T-helper 17 cell (primary cell): Measurements from ENCODE around the gene TCTN1. TPM values are rescaled to one million over a fixed set of nuclear protein-coding genes. Genes with fewer than 3 reads are reported as not detected.
"Not testable (repeated sequence)": the region's sequence is repeated elsewhere in the genome, so short reads cannot be mapped to it uniquely, and the experiment has no call there.

Experiments used
- ATAC-seq: fragments of 150-1000 bp; cut with Tn5 transposase; 2 replicates; pipeline ENCODE4 v1.10.0; 2021; ENCODE audit warnings: mild to moderate bottlenecking, moderate library complexity
- DNase-seq, 3 donors: peaks; one replicate each; pipeline versions ENCODE4 v3.0.0 to v3.0.0-alpha.2; 2020 to 2021
- H3K9me3 ChIP-seq: one replicate; pipeline ENCODE4 v1.7.0; 2013; ENCODE audit warnings: low read length, mild to moderate bottlenecking; ENCODE audit not compliant: control insufficient read depth, poor library complexity, severe bottlenecking
- H3K27ac Mint-ChIP-seq: one replicate; pipeline ENCODE4 v1.8.0; 2022; ENCODE audit warnings: mild to moderate bottlenecking, moderate library complexity, mixed read lengths
- H3K27me3 Mint-ChIP-seq: one replicate; pipeline ENCODE4 v1.8.0; 2022; ENCODE audit warnings: mixed read lengths
- H3K36me3 Mint-ChIP-seq: one replicate; pipeline ENCODE4 v1.8.0; 2022; ENCODE audit warnings: low read depth, mixed read lengths
- H3K4me1 Mint-ChIP-seq: one replicate; pipeline ENCODE4 v1.8.0; 2022; ENCODE audit warnings: mild to moderate bottlenecking, mixed read lengths
- H3K4me3 Mint-ChIP-seq: one replicate; pipeline ENCODE4 v1.8.0; 2022; ENCODE audit warnings: mild to moderate bottlenecking, moderate library complexity, mixed read lengths
- total RNA-seq, 4 donors: library from RNA in 2 of 4; stranded (reverse) in 2 of 4; gene quantifications; one replicate each; pipeline ENCODE4 v1.2.3 and lab custom pipeline; 2022 to 2026

Gene TCTN1
- total RNA-seq, 2 donors from 2014 or later, result 5.0 to 8.5 TPM

DNA sequence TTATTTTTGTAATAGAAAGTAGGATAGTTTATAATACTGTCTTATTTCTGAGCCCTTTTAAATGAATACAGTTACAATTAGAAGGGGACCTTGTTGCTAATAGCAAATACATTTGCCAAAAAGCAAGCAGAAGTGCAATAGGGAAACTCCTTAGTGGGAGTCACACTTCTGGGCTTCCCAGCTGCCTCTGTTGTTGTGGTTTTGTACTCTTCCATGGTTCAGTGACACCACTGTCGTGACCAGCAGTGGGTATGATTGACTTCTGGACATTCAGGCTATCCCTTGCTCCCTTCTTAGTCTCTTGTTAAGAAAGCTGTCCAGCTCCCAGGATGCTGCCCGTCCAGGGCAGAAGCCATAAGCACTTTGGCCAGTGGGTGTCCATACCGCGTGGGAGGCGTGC, 22.6 kb downstream of the TCTN1 start:
- Mint-ChIP-seq H3K4me1 (no peaks in the 10 kb centered on the region), H3K4me3 (no peak overlapping the region), H3K36me3 (no peaks in the 10 kb centered on the region), H3K27me3 (no peaks in the 10 kb centered on the region), H3K27ac (no peak overlapping the region)
- ATAC-seq, result no peak
- DNase-seq, result no peak
- H3K9me3 ChIP-seq, result no peaks in the 10 kb centered on the region

DNA sequence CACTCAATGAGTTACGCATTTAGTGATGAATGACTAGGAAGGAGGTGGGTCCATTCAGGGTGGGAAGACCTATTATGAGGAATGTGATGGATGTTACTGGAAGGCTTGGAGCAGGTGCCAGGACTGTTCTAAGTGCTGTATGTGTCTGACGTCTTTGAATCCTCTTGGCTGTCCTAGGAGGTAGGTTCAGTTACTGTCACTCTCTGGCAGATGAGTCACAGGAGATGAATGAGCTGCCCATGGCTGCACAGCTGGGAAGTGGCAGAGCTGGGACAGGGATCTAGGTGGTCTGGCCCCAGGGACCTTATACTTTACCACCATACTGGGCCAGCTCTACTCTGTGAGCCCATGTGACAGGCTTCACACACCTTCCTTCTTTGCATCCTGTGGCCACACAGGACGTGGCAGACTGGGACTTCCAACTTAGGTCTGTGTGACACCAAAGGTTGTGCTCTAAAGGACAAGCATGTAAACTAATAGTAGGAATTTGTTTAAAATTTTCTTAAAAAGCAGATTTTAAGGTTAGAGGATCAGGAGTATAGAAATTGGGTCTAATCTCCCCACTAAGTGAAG, 24.0 kb downstream of the TCTN1 start:
- ATAC-seq (no peak), DNase-seq (no peak)
- Mint-ChIP-seq H3K27ac (no peak overlapping the region), H3K4me1 (no peaks in the 10 kb centered on the region), H3K27me3 (no peaks in the 10 kb centered on the region), H3K4me3 (no peak overlapping the region), H3K36me3 (no peaks in the 10 kb centered on the region)
- H3K9me3 ChIP-seq, result no peaks in the 10 kb centered on the region

DNA sequence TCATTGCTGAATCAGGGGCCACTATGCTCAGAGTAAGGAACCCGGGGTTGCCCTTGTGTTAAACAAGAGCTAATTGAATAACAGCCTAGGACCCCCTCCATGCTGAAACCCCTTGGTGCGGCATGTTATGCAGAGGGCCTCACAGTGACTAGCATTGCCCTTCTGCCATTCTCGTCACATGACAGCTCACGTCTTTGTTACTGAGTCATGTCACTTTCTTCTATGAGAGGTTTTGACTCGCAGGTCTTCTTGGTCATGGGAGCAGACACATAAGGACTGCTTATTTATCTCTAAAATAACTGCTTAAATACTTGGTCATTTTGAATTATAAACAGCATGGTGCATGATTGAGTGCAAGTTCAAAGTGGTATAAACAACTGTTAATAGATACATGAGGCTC, 24.9 kb downstream of the TCTN1 start:
- Mint-ChIP-seq H3K27me3 (no peaks in the 10 kb centered on the region), H3K4me3 (no peak overlapping the region), H3K36me3 (no peaks in the 10 kb centered on the region), H3K27ac (no peak overlapping the region), H3K4me1 (no peaks in the 10 kb centered on the region)
- H3K9me3 ChIP-seq, result no peaks in the 10 kb centered on the region
- DNase-seq (no peak), ATAC-seq (no peak)

DNA sequence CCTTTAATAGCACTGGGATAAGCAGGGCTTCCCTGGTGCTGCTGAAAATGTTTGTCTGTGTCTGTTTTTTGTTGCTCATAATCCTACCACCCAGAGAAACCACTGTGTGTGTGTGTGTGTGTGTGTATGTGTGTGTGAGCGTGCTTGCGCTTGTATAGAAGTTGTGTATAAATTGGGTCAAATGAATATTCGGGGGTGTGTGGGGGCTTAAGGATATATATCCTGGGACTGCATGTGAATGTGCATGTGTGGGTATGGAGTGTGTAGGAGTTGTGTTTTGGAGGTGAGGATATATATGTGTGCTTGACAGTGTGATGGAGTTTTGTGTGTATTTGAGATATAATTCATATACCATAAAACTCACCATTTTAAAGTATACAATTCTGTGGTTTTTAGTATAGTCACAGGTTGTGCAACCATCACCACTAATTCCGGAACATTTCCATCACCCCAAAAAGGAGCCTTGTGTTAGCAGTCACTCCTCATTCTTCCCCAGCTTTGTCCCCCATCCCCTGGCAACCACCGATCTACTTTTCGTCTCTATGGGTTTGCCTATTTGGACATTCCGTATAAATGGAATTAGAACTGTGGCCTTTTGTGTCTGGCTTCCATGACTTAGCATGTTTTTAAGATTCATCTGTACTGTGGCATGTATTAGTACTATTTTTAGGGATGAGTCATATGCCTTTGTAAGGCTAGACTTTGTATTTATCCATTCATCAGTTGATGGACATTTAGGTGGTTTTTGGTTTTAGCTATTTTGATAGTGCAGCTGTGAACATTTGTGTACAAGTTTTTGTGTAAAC, 25.6 kb downstream of the TCTN1 start:
- no peaks in the 10 kb centered on the region for H3K9me3 ChIP-seq
- Mint-ChIP-seq H3K27ac (no peak overlapping the region), H3K27me3 (no peaks in the 10 kb centered on the region), H3K4me3 (no peak overlapping the region), H3K4me1 (no peaks in the 10 kb centered on the region), H3K36me3 (no peaks in the 10 kb centered on the region)
- no peak for DNase-seq
- no peak for ATAC-seq

DNA sequence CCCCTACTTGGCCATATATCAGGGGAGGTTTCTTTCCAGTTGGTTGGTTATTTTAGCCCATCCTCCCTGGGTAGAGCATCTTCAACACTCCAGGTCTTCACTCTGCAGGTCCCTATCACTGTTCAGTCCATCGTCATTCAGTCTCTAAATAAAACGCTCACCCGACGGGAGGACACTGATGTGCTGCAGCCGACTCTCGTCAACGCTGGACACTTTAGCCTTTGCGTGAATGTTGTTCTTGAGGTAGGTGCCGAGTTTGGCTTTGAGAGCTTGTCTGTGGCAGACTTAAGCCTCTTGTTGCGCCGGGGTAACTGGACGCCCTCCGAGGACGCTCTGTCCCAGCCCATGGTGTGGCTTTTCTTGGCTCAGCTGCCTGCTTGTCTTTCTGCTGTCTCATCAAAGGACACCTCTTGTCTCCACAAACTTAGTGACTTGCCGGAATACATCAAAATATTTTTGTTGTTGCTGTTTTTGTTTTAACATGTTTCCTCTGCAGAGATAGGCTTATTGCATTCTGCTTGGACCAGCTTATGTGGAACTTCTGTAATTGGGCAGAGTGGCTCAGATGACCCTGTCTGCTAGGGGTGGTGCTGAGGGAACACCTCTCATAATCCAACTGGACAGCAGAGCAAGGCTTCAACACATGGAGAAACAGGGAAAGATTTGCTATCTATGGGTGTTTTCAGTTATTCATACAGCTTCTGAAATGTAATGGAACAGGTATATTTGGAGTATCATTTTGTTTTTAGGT, 26.5 kb downstream of the TCTN1 start:
- Mint-ChIP-seq H3K36me3 (no peaks in the 10 kb centered on the region), H3K4me3 (no peak overlapping the region), H3K27ac (no peak overlapping the region), H3K4me1 (no peaks in the 10 kb centered on the region), H3K27me3 (no peaks in the 10 kb centered on the region)
- no peak for ATAC-seq
- no peak for DNase-seq
- no peaks in the 10 kb centered on the region for H3K9me3 ChIP-seq

DNA sequence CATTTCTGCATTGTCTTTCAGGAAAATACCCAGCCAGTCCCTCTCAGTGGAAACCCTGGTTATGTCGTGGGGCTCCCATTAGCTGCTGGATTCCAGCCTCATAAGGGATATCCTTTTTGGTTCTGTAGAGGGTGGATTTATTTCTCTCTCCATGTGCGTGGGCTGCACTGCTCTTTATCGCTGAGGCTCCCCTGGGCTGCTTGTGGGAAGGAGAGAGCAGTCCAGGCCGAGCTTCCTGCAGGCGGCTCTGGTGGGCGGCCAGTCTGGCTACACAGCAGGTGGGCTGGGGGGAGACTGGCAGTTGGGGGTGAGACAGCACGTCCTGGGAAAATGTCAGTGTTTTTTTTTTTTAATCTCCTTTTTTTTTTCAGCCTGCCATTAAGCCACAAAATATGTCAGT, 27.6 kb downstream of the TCTN1 start:
- ATAC-seq (no peak), DNase-seq (no peak)
- H3K27me3 Mint-ChIP-seq, result no peaks in the 10 kb centered on the region
- no peaks in the 10 kb centered on the region for H3K4me1 Mint-ChIP-seq
- no peaks in the 10 kb centered on the region for H3K36me3 Mint-ChIP-seq
- H3K9me3 ChIP-seq, result no peaks in the 10 kb centered on the region
- H3K4me3 Mint-ChIP-seq, result no peak overlapping the region
- no peak overlapping the region for H3K27ac Mint-ChIP-seq

DNA sequence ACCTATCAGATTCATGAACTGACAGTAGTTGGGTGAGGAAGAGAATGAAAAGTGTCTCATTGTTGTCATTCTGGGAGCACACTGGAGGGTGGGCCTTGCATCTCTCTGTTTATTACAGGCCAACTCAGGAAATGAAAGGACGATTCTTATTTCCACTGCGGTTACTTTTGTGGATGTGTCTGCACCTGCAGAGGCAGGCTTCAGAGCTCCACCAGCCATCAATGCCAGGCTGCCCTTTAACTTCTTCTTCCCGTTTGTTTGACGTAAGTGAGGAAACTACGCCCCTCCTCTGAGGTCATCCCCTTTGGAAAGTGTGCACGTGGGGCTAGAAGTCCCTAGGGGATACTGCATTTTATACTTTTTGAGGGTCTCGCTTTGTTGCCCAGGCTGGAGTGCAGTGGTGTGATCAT, 33.7 kb downstream of the TCTN1 start:
- H3K4me3 Mint-ChIP-seq, result no peak overlapping the region

DNA sequence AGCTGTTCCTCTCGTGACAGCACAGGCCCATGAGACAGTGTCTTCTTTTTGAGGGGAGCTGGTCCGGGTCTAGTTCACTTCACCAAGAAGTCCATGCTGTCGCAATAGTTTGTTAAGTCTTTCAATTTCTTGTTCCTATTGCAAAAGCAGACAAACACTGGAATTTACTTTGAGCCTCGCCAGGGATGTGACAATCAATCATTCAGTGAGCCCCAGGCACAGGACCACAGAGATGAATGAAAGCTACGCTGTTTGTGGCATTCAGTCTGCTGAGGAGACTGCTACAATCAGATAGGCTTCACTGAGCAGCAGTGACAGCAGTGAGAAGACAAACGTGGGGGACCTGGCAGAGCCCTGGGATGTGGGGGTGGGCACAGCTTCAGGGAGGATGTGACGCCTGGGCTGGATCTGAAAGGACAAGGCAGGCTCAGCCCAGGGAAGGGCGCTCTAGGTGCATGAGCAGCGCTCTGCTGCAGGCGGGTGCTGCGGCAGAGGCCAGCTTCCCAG, 35.5 kb downstream of the TCTN1 start:
- Mint-ChIP-seq H3K27ac (no peak overlapping the region), H3K36me3 (no peaks in the 10 kb centered on the region), H3K4me3 (no peak overlapping the region), H3K27me3 (no peaks in the 10 kb centered on the region), H3K4me1 (peaks cover 8% of the 10 kb centered on the region)
- DNase-seq (no peak), ATAC-seq (no peak)
- no peaks in the 10 kb centered on the region for H3K9me3 ChIP-seq

More for the DNA sequence above, 33.7 kb downstream of the TCTN1 start:
- no peak for DNase-seq
- H3K9me3 ChIP-seq, result no peaks in the 10 kb centered on the region
- Mint-ChIP-seq H3K4me1 (peaks cover 8% of the 10 kb centered on the region), H3K27me3 (no peaks in the 10 kb centered on the region), H3K36me3 (no peaks in the 10 kb centered on the region), H3K27ac (peak overlapping the region; percentile 53)
- peak; percentile 79 for ATAC-seq

DNA sequence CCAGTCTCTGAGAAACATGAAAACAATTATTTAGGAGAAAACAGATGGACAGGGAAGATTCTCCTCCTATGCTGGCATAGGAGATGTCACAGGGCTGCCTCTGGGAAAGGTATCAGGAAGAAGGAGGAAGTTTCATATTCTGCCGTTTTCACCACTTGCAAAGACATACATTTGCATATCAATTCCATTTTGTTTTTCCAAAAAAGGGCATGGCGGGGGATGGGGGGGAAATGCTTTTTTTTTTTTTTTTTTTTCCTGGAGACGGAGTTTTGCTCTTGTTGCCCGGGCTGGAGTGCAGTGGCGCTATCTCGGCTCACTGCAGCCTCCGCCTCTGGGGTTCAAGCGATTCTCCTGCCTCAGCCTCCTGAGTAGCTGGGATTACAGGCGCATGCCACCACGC, 40.3 kb downstream of the TCTN1 start:
- DNase-seq, ATAC-seq, H3K36me3 Mint-ChIP-seq, H3K9me3 ChIP-seq, H3K27ac Mint-ChIP-seq, H3K4me3 Mint-ChIP-seq, H3K4me1 Mint-ChIP-seq, H3K27me3 Mint-ChIP-seq: not testable (repeated sequence)

DNA sequence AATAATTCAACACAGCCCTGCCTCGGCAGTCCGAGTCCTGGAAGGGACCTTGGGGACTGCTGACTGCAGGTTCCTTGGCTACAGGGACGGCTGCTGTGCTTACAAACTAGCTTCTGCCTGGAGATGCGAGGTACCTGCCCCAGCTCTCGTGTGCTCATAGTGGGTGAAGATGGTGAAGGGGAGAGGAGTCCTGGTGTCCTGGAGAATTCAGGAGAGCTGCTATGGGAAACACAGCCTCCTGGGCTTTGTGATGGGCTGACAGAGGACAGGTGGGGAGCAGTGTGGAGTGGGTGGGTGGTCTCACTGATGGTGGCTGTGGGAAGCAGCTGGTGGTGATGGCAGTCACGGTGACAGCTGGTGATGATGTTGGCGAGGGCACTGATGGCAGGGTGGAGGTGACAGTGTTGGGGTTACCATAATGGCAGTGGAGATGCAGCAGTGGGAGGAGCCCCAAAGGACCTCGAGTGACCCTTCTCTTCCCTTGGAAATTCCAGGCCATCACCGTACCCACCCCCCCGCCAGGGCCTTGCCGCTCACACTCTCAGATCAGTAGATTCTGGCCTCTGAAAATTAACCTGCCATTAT, 42.2 kb downstream of the TCTN1 start:
- DNase-seq, result no peak
- ATAC-seq, result no peak
- Mint-ChIP-seq H3K4me1 (no peaks in the 10 kb centered on the region), H3K36me3 (peaks cover under 1% of the 10 kb centered on the region), H3K27ac (no peak overlapping the region), H3K27me3 (peaks cover 12% of the 10 kb centered on the region), H3K4me3 (no peak overlapping the region)
- H3K9me3 ChIP-seq, result no peaks in the 10 kb centered on the region

DNA sequence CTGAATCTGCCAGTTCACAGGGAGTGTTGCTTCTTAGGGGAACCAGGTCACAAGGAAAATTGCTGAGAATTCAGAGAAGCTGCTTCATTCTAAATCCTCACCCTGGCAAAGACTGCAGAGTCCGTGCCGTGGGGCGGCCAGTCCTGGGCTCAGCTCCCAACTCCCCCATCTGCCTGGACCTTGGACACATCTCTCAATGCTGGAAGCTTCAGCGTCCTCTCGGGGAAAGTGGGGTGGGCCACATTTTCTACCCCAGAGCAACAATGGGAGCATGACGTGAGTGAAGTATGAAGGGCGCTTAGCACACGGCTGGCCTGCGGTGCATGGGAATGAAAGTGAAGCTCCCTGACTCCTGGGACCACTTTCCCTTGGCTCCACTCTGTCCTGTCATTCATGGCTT, 43.8 kb downstream of the TCTN1 start:
- no peak for ATAC-seq
- Mint-ChIP-seq H3K27ac (no peak overlapping the region), H3K4me1 (no peaks in the 10 kb centered on the region), H3K36me3 (peaks cover 2% of the 10 kb centered on the region), H3K4me3 (no peak overlapping the region), H3K27me3 (peaks cover 22% of the 10 kb centered on the region)
- DNase-seq, result no peak
- H3K9me3 ChIP-seq, result no peaks in the 10 kb centered on the region

DNA sequence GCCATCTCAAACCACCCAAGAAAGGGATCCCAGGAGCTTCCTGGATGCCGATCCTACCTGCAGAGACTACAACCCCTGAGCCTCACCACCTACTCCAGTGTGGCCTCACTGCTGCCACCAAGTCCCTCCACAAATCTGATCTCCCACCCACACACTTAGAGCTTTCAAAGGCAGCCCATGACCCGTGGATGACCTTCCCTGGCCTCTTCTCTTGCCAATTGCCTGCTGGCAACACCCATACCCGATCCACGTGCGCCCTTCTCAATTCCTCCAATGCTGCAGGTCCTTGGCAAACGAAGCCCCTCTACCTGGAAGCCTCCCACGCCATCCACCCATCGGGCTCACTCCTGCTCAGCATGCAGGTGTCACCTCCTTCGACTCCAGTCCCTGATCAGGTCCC, 44.3 kb downstream of the TCTN1 start:
- no peak for ATAC-seq
- DNase-seq, result no peak
- H3K27me3 Mint-ChIP-seq, result peaks cover 22% of the 10 kb centered on the region
- no peaks in the 10 kb centered on the region for H3K4me1 Mint-ChIP-seq
- H3K27ac Mint-ChIP-seq, result no peak overlapping the region
- peaks cover 2% of the 10 kb centered on the region for H3K36me3 Mint-ChIP-seq
- no peak overlapping the region for H3K4me3 Mint-ChIP-seq
- H3K9me3 ChIP-seq, result no peaks in the 10 kb centered on the region

DNA sequence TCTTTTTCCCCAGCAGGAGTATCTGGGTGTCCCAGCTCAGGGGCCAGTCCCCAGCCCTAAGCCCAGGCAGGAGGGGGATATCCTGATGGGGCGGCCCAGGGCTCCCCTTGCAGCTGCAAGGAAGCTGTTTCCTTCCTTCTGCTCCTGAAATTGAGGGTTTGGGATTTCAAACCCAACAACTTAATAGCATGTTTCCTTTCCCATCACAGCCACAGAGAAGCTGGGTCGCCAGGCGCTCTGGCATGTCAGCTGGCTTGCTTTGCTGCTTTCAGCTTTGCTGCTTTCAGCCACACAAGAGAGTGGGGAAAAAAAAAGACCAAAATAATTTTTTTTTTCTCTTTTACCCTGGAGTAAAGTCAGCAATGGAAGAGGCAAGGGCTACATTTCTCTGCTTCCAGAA, 44.9 kb downstream of the TCTN1 start:
- H3K4me3 Mint-ChIP-seq, result no peak overlapping the region
- no peak overlapping the region for H3K27ac Mint-ChIP-seq
- ATAC-seq (no peak), DNase-seq (no peak)
- H3K27me3 Mint-ChIP-seq, result peaks cover 22% of the 10 kb centered on the region
- H3K9me3 ChIP-seq, result no peaks in the 10 kb centered on the region
- H3K4me1 Mint-ChIP-seq, result no peaks in the 10 kb centered on the region
- peaks cover 2% of the 10 kb centered on the region for H3K36me3 Mint-ChIP-seq
